Fibroblast of pulmonary artery (primary cell): Measurements from ENCODE around the gene SEMG2.

ENCODE experiments used
- DNase-seq: peaks from one replicate; pipeline ENCODE4 v3.0.0-alpha.2; 2010; ENCODE audit warnings: low read depth
- H3K4me3 ChIP-seq: replicated peaks from 2 replicates; pipeline ENCODE4 v1.5.1; 2011; ENCODE audit warnings: low read depth, mild to moderate bottlenecking, control low read depth, low read length, moderate library complexity
- CTCF ChIP-seq: IDR thresholded peaks from 2 replicates; pipeline ENCODE4 v1.5.1; 2011; ENCODE audit warnings: mild to moderate bottlenecking, control low read depth, low read length, inconsistent platforms; ENCODE audit errors: missing control alignments

The SEMG2 gene

GRCh38 chr20:45209924-45210323 lies 11.2 kb upstream of the SEMG2 start:
- no peak overlapping the region for H3K4me3 ChIP-seq
- no peak for DNase-seq
- TF ChIP-seq CTCF = no peak

- DNase-seq = no peak
- TF ChIP-seq CTCF = no peak
- no peak overlapping the region for H3K4me3 ChIP-seq
Measured at GRCh38 chr20:45211569-45212474, 9.4 kb upstream of the SEMG2 start.

GRCh38 chr20:45212836-45213235 lies 8.3 kb upstream of the SEMG2 start:
- no peak overlapping the region for H3K4me3 ChIP-seq
- TF ChIP-seq CTCF = no peak
- DNase-seq = no peak

GRCh38 chr20:45218124-45218523 lies 3.0 kb upstream of the SEMG2 start:
- TF ChIP-seq CTCF = no peak
- DNase-seq = no peak
- no peak overlapping the region for H3K4me3 ChIP-seq

- no peak for DNase-seq
- no peak for TF ChIP-seq CTCF
- H3K4me3 ChIP-seq = no peak overlapping the region
Measured at GRCh38 chr20:45218636-45219035, 2.5 kb upstream of the SEMG2 start.

- no peak for DNase-seq
- no peak overlapping the region for H3K4me3 ChIP-seq
- no peak for TF ChIP-seq CTCF
Measured at GRCh38 chr20:45223136-45223535, 2.0 kb downstream of the SEMG2 start.

GRCh38 chr20:45226287-45226686 lies 5.1 kb downstream of the SEMG2 start:
- DNase-seq = no peak
- H3K4me3 ChIP-seq = no peak overlapping the region
- no peak for TF ChIP-seq CTCF
